Osteocyte (in vitro differentiated cells): ENCODE measurements around the gene DMD. TPM values are rescaled to one million over a fixed set of nuclear protein-coding genes. Genes with fewer than 3 reads are reported as not detected.

Source experiments
- DNase-seq: peaks from one replicate; pipeline ENCODE4 v3.0.0; 2021; ENCODE audit warnings: mixed read lengths; ENCODE audit not compliant: unreplicated experiment; ENCODE audit errors: extremely low spot score
- H3K27ac Mint-ChIP-seq: one replicate; pipeline ENCODE4 v1.8.0; 2021; ENCODE audit warnings: mild to moderate bottlenecking, mixed read lengths; ENCODE audit not compliant: unreplicated experiment
- H3K27me3 Mint-ChIP-seq: one replicate; pipeline ENCODE4 v1.8.0; 2021; ENCODE audit warnings: mixed read lengths; ENCODE audit not compliant: unreplicated experiment
- H3K36me3 Mint-ChIP-seq: one replicate; pipeline ENCODE4 v1.8.0; 2021; ENCODE audit warnings: mixed read lengths; ENCODE audit not compliant: unreplicated experiment
- H3K4me1 Mint-ChIP-seq: one replicate; pipeline ENCODE4 v1.8.0; 2021; ENCODE audit warnings: mixed read lengths; ENCODE audit not compliant: unreplicated experiment
- H3K4me3 Mint-ChIP-seq: one replicate; pipeline ENCODE4 v1.8.0; 2021; ENCODE audit warnings: mild to moderate bottlenecking, moderate library complexity, mixed read lengths; ENCODE audit not compliant: unreplicated experiment
- H3K9me3 Mint-ChIP-seq: one replicate; pipeline ENCODE4 v1.8.0; 2021; ENCODE audit warnings: mixed read lengths; ENCODE audit not compliant: unreplicated experiment
- CTCF ChIP-seq: fragments of 200-600 bp; sonication (generic); IDR thresholded peaks from 2 replicates; pipeline ENCODE4 v1.5.0; 2021; ENCODE audit warnings: antibody characterized with exemption, mild to moderate bottlenecking, moderate library complexity
- total RNA-seq: library from RNA; stranded (reverse); gene quantifications from 2 replicates; pipeline ENCODE4 v1.2.1, GENCODE V29; 2021

The DMD gene
- total RNA-seq, 1 donor from 2014 or later: 317 TPM

GRCh38 chrX:32847921-32848320, 363.4 kb downstream of the DMD start:
- no peak overlapping the region for H3K4me3 Mint-ChIP-seq
- no peaks in the 10 kb centered on the region for H3K36me3 Mint-ChIP-seq
- DNase-seq: no peak
- no peak for TF ChIP-seq CTCF
- no peaks in the 10 kb centered on the region for H3K27me3 Mint-ChIP-seq
- H3K4me1 Mint-ChIP-seq: no peaks in the 10 kb centered on the region
- H3K27ac Mint-ChIP-seq: no peak overlapping the region
- no peaks in the 10 kb centered on the region for H3K9me3 Mint-ChIP-seq

- Mint-ChIP-seq H3K9me3 (peaks cover 3% of the 10 kb centered on the region), H3K4me3 (no peak overlapping the region), H3K27ac (no peak overlapping the region), H3K4me1 (no peaks in the 10 kb centered on the region), H3K27me3 (no peaks in the 10 kb centered on the region), H3K36me3 (no peaks in the 10 kb centered on the region)
- no peak for DNase-seq
- TF ChIP-seq CTCF: no peak
Observed at GRCh38 chrX:32842053-32842452, 369.3 kb downstream of the DMD start.

GRCh38 chrX:32839781-32840180, 371.6 kb downstream of the DMD start:
- Mint-ChIP-seq H3K27ac (no peak overlapping the region), H3K36me3 (no peaks in the 10 kb centered on the region), H3K27me3 (no peaks in the 10 kb centered on the region), H3K9me3 (peaks cover 3% of the 10 kb centered on the region), H3K4me3 (no peak overlapping the region), H3K4me1 (no peaks in the 10 kb centered on the region)
- no peak for DNase-seq
- TF ChIP-seq CTCF: no peak

GRCh38 chrX:32825009-32825408, 386.3 kb downstream of the DMD start:
- H3K27me3 Mint-ChIP-seq: no peaks in the 10 kb centered on the region
- no peak for DNase-seq
- H3K4me1 Mint-ChIP-seq: no peaks in the 10 kb centered on the region
- no peak for TF ChIP-seq CTCF
- no peak overlapping the region for H3K4me3 Mint-ChIP-seq
- H3K27ac Mint-ChIP-seq: no peak overlapping the region
- H3K36me3 Mint-ChIP-seq: no peaks in the 10 kb centered on the region
- H3K9me3 Mint-ChIP-seq: no peaks in the 10 kb centered on the region

- Mint-ChIP-seq H3K27me3 (no peaks in the 10 kb centered on the region), H3K4me3 (no peak overlapping the region), H3K9me3 (peaks cover 9% of the 10 kb centered on the region), H3K27ac (no peak overlapping the region), H3K4me1 (no peaks in the 10 kb centered on the region), H3K36me3 (no peaks in the 10 kb centered on the region)
- DNase-seq: no peak
- TF ChIP-seq CTCF: no peak
Observed at GRCh38 chrX:32804034-32804433, 407.3 kb downstream of the DMD start.
